Memory B cell (primary cell): Measurements from ENCODE around the gene PPL.
A peak's percentile ranks its signal among the peaks of the same experiment; 100 is the strongest.

Experiments used
- ATAC-seq: fragments of 150-1000 bp; cut with Tn5 transposase; 2 replicates; pipeline ENCODE4 v1.10.0; 2021; ENCODE audit warnings: low read depth, mild to moderate bottlenecking, moderate library complexity
- DNase-seq, 2 donors: peaks; one replicate each; pipeline ENCODE4 v3.0.0; 2022; ENCODE audit warnings: low spot score in 2 of 2
- H3K27ac Mint-ChIP-seq: one replicate; pipeline ENCODE4 v1.8.0; 2022; ENCODE audit warnings: mild to moderate bottlenecking, moderate library complexity, mixed read lengths
- H3K27me3 Mint-ChIP-seq: one replicate; pipeline ENCODE4 v1.8.0; 2022; ENCODE audit warnings: mixed read lengths
- H3K36me3 Mint-ChIP-seq: one replicate; pipeline ENCODE4 v1.8.0; 2022; ENCODE audit warnings: mild to moderate bottlenecking, mixed read lengths
- H3K4me1 Mint-ChIP-seq: one replicate; pipeline ENCODE4 v1.8.0; 2022; ENCODE audit warnings: mixed read lengths
- H3K4me3 Mint-ChIP-seq: one replicate; pipeline ENCODE4 v1.8.0; 2022; ENCODE audit warnings: mild to moderate bottlenecking, moderate library complexity, mixed read lengths
- H3K9me3 Mint-ChIP-seq: one replicate; pipeline ENCODE4 v1.8.0; 2022; ENCODE audit warnings: mixed read lengths

Gene PPL

DNA sequence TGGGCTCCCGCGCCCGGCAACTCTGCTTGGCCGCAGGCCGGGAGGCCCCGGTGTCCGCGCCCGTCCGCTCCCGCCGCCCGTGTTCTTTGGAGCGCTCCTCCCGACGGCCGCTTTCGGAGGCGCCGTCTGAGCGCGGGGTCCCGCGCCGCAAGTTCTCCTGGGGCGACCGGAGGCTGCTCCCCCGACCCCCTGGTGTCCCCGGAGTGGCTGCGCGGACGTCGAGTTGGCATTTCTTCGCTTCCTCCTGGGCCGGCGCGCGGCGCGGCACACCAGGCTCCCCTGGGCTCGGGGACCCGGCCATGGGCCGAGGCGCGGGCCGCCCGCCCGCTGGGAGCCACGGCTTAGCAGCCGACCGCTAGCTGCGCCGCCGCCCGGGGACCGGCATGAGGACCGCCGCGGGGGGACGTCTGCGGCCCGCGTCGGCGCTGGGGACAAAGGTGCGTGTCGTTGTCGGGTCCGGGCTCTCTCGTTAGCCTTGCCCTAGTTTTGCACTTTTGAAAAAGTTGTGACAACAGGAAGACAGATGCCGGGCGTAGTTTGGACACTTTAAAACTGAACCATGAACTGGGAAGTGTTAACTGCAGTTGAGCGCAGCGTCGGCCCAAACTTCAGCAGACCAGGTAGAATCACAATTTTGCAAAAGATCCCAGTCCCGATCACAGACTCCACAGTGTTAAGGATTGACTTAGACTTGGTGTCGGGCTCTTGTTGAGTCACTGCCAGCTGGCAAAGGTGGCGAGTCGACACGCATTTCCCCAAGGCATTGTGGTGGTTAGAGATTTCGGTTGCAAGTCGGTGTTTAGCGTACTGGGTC, 89.0 kb downstream of the PPL start:
- H3K9me3 Mint-ChIP-seq: no peaks in the 10 kb centered on the region
- H3K4me1 Mint-ChIP-seq: peaks cover 28% of the 10 kb centered on the region
- H3K36me3 Mint-ChIP-seq: peaks cover 7% of the 10 kb centered on the region
- DNase-seq (peak; percentile 45 to 73), ATAC-seq (peak; percentile 17)
- H3K27ac Mint-ChIP-seq: peak overlapping the region; percentile 99
- peak overlapping the region; percentile 94 for H3K4me3 Mint-ChIP-seq
- no peaks in the 10 kb centered on the region for H3K27me3 Mint-ChIP-seq

DNA sequence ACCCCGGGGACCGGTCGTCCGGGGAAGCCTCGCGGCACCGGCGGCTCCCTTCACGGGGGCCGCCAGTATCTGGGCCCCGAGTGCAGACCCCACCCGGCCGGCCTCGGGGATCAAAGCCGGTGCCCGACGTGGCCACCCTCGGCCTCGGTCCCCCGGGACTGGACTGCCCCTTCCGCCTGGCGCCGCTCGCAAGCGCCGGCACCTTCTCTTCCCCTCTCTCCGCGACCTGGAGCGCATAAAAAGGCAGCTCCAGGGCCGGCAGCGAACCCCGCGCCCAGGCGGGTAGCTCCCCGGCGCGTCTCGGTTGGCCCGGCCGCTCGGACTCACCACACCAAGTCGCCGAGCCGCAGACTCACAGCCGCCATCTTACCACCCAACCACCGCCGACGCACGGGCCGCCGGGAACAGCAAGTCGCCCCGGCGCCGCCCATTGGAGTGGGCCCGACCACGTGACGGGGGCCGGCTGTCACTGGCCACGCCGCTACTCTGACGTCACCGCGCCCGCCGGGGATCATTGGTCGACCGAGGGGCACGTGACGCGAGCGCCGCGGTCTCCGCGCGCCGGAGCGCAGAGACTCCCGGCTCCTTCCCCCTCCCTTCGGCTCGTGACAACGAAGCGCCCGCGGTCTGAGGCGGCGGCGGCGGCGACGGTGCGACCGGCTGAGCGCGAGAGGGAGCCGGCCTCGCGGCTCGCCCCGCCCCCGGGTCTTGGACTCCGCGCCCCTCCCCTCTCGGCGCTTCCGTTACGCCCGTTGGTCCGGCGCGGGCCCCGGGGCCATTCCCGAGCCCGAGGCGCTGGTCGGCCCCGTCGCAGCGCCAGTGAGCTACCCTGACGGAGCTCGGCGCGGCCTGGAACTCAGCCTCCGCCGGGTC, 89.8 kb downstream of the PPL start, which contains the start of the genes GLYR1 and UBN1:
Gene GLYR1, minus strand, starts transcription at position 388 of the 873 bp plus-strand sequence. Its CDS starts 23 bp downstream, at position 365.
Gene UBN1, plus strand, starts transcription at position 581 of the 873 bp plus-strand sequence. CDS start 5,437 bp downstream, outside the sequence.
- ATAC-seq (peak; percentile 86), DNase-seq (peak; percentile 99)
- Mint-ChIP-seq H3K27me3 (no peaks in the 10 kb centered on the region), H3K27ac (peak within 1 kb of the TSS; percentile 99), H3K4me3 (peak within 1 kb of the TSS; percentile 94), H3K36me3 (peaks cover 7% of the 10 kb centered on the region), H3K4me1 (peaks cover 24% of the 10 kb centered on the region), H3K9me3 (no peaks in the 10 kb centered on the region)

DNA sequence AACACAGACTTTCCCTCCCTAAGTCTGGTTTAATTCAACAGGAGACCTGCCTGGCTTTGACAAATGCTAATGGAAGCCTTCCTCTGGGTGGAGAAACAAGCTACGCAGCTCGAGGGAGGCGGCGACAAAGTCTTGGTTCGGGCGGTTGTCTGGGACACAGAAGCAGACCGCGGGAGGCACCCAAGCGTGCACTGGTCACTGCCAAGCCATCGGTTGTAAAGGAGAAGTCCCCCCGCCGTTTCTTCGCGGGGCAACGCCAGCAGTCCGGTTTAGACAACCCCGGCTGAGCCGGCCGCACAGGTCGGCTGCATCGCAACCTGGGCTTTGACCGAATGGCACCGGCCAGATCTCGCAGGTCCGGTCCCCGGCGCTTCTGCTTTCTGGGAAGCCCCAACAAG, 90.4 kb downstream of the PPL start:
- no peaks in the 10 kb centered on the region for H3K27me3 Mint-ChIP-seq
- DNase-seq: peak in 1 of 2 donors; percentile 20
- H3K4me3 Mint-ChIP-seq: peak overlapping the region; percentile 88
- peaks cover 7% of the 10 kb centered on the region for H3K36me3 Mint-ChIP-seq
- H3K4me1 Mint-ChIP-seq: peaks cover 21% of the 10 kb centered on the region
- H3K9me3 Mint-ChIP-seq: no peaks in the 10 kb centered on the region
- peak; percentile 5 for ATAC-seq
- H3K27ac Mint-ChIP-seq: peak overlapping the region; percentile 99

DNA sequence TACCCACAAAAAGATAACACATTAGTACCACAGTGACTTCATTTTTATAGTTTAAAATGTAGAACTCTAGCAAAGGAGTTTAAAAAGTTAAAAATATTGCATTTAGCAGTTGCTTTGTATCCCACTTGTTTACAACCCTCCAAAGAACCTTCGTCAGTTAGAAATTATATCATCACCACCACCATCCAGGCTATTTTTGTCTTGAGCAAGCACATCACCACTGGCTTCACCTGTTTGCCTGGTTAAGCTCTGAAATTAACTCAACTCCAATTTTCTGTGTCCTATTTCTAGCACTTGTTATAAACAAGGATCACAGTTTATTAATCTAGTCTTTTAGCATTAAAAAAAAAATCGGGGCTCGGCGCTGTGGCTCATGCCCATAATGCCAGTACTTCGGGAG, 96.0 kb downstream of the PPL start:
- DNase-seq (no peak), ATAC-seq (no peak)
- no peaks in the 10 kb centered on the region for H3K9me3 Mint-ChIP-seq
- H3K27me3 Mint-ChIP-seq: no peaks in the 10 kb centered on the region
- H3K4me1 Mint-ChIP-seq: peaks cover 9% of the 10 kb centered on the region
- no peak overlapping the region for H3K27ac Mint-ChIP-seq
- no peak overlapping the region for H3K4me3 Mint-ChIP-seq
- peaks cover 29% of the 10 kb centered on the region for H3K36me3 Mint-ChIP-seq

DNA sequence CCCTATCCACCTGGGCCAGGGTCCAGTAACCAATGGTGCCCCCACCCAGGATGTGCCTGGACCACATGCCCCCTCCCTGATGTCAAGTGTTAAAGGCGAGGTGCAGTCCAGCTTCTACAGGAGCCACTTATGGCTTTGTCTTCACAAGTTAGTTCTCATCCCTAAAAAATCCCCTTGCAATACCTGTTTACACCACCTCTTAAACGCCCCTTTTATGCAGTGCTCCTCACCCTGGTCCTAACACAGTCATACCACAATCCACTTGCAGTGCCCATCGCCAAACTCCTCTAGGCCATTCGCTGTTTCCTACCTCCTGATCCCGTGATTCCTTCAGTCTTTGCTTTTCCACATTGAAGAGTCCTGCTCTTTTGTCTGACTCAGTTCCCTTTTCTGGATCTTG, 97.0 kb downstream of the PPL start:
- ATAC-seq (no peak), DNase-seq (no peak)
- peak overlapping the region; percentile 28 for H3K27ac Mint-ChIP-seq
- H3K9me3 Mint-ChIP-seq: no peaks in the 10 kb centered on the region
- no peaks in the 10 kb centered on the region for H3K27me3 Mint-ChIP-seq
- peaks cover 28% of the 10 kb centered on the region for H3K36me3 Mint-ChIP-seq
- no peak overlapping the region for H3K4me3 Mint-ChIP-seq
- H3K4me1 Mint-ChIP-seq: peaks cover 4% of the 10 kb centered on the region

DNA sequence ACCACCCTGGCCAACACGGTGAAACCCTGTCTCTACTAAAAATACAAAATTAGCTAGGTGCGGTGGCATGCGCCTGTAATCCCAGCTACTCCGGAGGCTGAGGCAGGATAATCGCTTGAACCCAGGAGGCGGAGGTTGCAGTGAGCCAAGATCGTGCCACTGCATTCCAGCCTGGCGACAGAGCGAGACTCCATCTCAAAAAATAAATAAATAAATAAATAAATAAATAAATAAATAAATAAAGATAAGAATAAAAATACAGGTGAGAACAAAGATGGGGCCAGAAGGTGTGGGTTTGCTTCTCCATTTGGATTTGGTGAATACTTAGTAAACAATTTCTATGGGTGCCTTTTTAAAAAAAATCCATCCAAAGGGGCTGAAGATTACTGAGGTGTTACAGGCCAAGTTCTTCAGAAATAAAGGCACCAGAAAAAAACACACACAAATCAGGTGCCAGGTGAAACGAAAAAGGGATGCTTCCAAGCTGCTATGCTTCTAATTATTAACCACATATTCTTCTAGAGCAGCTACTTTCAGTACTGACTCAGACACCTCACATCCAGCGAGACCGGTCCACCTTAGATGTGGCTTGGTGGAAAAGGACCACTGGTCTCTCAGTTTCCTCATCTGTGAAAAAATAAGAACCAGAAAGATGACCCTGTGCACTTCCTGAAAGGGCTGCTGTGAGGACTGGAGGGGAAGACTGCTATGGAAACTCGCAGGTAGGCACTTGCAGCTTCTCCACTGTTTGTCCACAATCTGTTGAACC, 99.0 kb downstream of the PPL start:
- H3K27ac Mint-ChIP-seq: peak overlapping the region; percentile 69
- H3K4me1 Mint-ChIP-seq: peaks cover 9% of the 10 kb centered on the region
- H3K36me3 Mint-ChIP-seq: peaks cover 23% of the 10 kb centered on the region
- ATAC-seq (no peak), DNase-seq (no peak)
- H3K4me3 Mint-ChIP-seq: no peak overlapping the region
- no peaks in the 10 kb centered on the region for H3K9me3 Mint-ChIP-seq
- H3K27me3 Mint-ChIP-seq: no peaks in the 10 kb centered on the region

DNA sequence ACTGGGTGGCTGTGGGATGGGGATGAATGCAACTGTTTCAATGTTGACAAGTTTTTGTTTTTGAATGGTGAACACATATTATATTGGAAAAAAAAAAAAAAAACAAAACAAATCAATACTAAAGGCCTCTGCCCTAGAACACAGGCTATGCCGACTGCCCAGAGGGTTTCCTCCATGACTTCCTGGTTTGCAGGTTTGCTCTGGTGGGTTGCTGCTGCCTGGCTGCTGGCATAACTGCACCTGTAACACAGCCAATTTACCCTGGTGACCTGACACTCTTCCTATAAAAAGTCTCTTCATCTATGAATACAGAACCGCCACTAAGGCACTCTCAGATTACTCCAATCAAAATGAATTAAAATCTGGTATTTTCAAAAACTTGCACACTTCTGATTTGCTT, 100.2 kb downstream of the PPL start:
- no peak overlapping the region for H3K4me3 Mint-ChIP-seq
- no peaks in the 10 kb centered on the region for H3K9me3 Mint-ChIP-seq
- no peak for ATAC-seq
- H3K27me3 Mint-ChIP-seq: no peaks in the 10 kb centered on the region
- H3K36me3 Mint-ChIP-seq: peaks cover 28% of the 10 kb centered on the region
- H3K4me1 Mint-ChIP-seq: peaks cover 13% of the 10 kb centered on the region
- no peak for DNase-seq
- no peak overlapping the region for H3K27ac Mint-ChIP-seq

DNA sequence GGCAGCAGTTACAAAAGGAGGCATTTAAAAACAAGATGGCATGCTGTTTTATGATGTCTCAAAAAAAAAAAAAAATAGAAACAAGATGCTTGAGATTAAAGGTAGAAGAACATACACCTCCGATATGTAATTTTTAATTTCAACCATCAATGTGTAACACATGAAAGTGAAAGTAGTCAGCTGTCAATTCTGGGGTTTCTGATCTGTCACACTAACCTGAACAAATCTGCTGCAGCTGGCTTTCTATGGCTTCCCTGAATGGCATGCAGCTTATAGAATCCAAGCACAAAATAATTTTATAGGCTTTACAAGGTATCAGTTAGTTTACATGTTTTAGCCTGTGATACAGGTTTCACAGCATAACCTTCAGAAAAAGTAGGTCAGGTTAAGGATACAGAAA, 103.4 kb downstream of the PPL start:
- Mint-ChIP-seq H3K27ac (peak overlapping the region; percentile 89), H3K4me3 (no peak overlapping the region), H3K4me1 (peaks cover 11% of the 10 kb centered on the region), H3K36me3 (peaks cover 36% of the 10 kb centered on the region), H3K27me3 (no peaks in the 10 kb centered on the region), H3K9me3 (no peaks in the 10 kb centered on the region)
- ATAC-seq (peak; percentile 69), DNase-seq (no peak)

DNA sequence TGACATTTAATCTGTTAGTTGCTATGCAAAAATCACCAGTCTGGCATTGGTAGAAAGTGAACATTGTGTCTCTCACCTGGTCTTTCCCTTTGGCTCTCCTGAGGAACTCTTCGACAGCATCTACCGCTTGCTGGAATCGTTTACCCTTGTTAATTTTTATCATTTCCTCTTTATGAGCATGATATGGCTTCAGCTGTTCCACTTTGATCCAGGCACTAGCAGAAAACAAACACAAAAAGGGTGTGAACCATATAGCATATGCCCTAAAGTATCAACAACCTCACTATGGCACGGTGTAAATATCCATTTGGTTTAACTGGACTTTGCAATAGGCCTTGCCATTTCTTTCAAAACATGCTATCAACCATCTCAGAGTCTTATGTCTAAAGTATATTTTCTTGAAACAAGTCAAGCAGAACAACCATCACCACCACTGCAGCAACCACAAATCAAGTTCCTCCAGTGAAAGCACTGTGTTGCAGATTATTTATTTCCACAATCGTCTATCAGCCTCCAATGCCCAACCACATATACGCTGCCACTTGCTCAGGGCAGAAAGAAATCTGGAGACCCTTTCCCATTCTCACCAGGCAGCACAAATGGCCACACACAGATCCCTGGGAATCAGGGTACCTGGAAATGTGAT, 104.1 kb downstream of the PPL start:
- peak overlapping the region; percentile 89 for H3K27ac Mint-ChIP-seq
- no peaks in the 10 kb centered on the region for H3K9me3 Mint-ChIP-seq
- peak overlapping the region; percentile 44 for H3K4me3 Mint-ChIP-seq
- no peak for DNase-seq
- H3K27me3 Mint-ChIP-seq: no peaks in the 10 kb centered on the region
- H3K36me3 Mint-ChIP-seq: peaks cover 37% of the 10 kb centered on the region
- H3K4me1 Mint-ChIP-seq: peaks cover 11% of the 10 kb centered on the region
- ATAC-seq: peak; percentile 65
